IMR-90 (cell line): Measurements from ENCODE around the gene TVP23B.
"Not testable (repeated sequence)": the region's sequence is repeated elsewhere in the genome, so short reads cannot be mapped to it uniquely, and the experiment has no call there.

Experiments
- BHLHE40 ChIP-seq: fragments of 150-350 bp; IDR thresholded peaks from 2 replicates; pipeline ENCODE4 v1.6.1; 2016; ENCODE audit warnings: mild to moderate bottlenecking, low read depth, low read length
- CEBPB ChIP-seq: IDR thresholded peaks from 2 replicates; pipeline ENCODE4 v1.6.1; 2012; ENCODE audit warnings: low read depth, low read length, improper control_type of control experiment
- CHD1 ChIP-seq: IDR thresholded peaks from 2 replicates; pipeline ENCODE4 v1.6.1; 2012; ENCODE audit warnings: low read depth, low read length, improper control_type of control experiment
- CTCF ChIP-seq: conservative IDR thresholded peaks from 2 replicates; pipeline ENCODE4 v1.5.1; 2012; ENCODE audit warnings: mild to moderate bottlenecking, low read depth, low read length, improper control_type of control experiment
- ELK1 ChIP-seq: fragments of 150-350 bp; IDR thresholded peaks from 2 replicates; pipeline ENCODE4 v1.6.1; 2016; ENCODE audit warnings: low read depth, mild to moderate bottlenecking, low read length, moderate library complexity, borderline replicate concordance
- FOS ChIP-seq: fragments of 150-350 bp; IDR thresholded peaks from 2 replicates; pipeline ENCODE4 v1.6.1; 2016; ENCODE audit warnings: low read depth, low read length
- NFE2L2 ChIP-seq: fragments of 150-350 bp; IDR thresholded peaks from 2 replicates; pipeline ENCODE4 v1.6.1; 2016; ENCODE audit warnings: low read depth, mild to moderate bottlenecking, low read length
- POLR2A ChIP-seq: IDR thresholded peaks from 2 replicates; pipeline ENCODE4 v1.6.1; 2012; ENCODE audit warnings: mild to moderate bottlenecking, low read depth, low read length
- RAD21 ChIP-seq: IDR thresholded peaks from 2 replicates; pipeline ENCODE4 v1.6.1; 2012; ENCODE audit warnings: low read length, improper control_type of control experiment
- RFX5 ChIP-seq: IDR thresholded peaks from 2 replicates; pipeline ENCODE4 v1.8.0; 2012; ENCODE audit warnings: low read depth, mild to moderate bottlenecking, low read length, moderate library complexity

GRCh38 chr17:18750242-18750641 lies 30.7 kb upstream of the TVP23B start:
- not testable (repeated sequence) for TF ChIP-seq CTCF, POLR2A, CHD1, RAD21, FOS, ELK1, CEBPB, RFX5, NFE2L2, BHLHE40
